Eye (tissue), 1 donor: ENCODE measurements around the gene CDC73.
"Not testable (repeated sequence)": the region's sequence is repeated elsewhere in the genome, so short reads cannot be mapped to it uniquely, and the experiment has no call there.

Source experiments
- DNase-seq: peaks from one replicate; pipeline ENCODE4 v3.0.0-alpha.2; 2015

The CDC73 gene

DNA sequence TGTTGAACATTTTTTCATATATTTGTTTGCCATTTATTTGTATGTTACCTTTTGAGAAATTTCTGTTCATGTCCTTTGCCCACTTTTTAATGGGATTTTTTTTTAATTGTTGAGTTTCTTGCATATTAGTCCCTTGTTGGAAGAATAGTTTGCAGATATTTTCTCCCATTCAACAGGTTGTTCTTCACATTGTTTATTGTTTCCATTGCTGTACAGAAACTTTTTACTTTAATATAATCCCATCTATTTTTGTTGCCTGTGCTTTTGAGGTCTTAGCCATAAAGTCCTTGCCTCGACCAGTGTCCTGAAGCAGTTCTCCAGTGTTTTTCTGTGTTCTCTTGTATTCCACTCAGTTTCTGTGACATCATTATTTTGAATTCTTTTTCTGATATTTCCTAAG, 118.8 kb downstream of the CDC73 start:
- DNase-seq, result no peak

DNA sequence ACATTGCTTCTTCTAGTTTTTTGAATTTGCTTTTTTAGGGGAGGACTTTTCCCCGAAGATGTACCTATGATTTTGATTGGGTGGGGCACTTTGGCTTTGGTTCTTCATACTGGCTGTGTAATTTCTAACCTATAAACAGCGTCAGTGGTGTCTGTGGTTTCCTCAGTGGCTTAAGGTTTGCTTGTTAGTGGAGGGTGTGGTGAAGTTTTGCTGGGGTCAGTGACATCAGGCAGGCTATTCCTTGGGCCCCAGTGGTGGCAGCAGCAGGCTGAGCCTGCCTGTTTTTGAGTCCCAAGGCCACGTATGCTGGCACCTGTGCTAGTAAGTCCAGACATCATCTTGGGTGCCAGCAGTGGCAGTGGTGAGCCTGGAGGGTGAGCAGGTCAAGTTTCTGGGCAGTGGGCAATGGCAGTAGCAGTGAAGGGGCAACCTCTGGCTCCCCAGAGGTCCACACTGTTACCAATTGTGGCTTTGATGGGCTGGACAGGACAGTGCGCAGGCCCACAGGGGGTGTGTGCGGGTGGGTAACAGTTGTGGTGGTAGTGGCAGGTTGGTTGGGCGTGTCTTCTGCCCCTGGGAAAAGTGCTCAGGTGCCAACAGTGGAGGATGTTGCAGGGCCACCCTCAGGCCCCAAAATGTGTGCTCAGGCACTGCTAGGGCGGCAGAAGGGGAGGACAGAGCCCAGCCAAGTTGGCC, 119.4 kb downstream of the CDC73 start:
- DNase-seq, result no peak

DNA sequence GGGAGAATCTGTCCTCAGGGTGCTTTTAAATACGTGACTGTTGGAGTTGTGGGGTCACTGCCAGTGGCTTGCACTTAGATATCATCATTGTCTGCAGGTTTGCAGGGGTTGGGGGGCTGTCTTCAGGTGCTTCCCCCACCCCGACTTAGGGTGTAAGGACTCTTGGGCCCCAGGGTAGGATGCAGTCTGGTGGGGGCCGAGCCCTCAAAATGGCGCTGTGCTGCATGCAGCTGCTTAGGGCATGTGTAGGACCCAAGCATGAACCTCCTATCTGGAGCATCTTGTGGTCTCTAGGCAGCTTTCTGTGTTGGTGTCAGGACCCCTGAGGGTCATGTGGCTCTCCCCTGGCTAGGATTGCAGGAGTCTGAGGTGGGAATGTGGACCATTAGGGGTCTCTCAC, 120.2 kb downstream of the CDC73 start:
- DNase-seq, result no peak

DNA sequence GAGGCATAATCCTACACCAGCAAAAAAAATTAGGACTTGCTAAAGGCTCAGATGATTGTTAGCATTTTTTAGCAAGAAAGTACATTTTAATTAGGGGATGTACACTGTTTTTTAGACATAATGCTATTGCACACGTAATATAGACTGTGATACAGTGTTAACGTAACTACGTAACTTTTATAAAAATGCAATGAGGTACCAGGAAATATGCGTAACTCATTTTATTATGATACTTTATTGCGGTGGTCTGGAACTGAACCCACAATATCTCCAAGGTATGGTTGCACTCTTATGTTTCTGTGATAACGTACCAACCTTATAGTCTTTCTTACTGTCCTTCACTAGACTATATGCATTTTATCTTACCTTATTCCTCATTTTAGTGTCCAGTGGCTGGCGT, 127.4 kb downstream of the CDC73 start:
- DNase-seq, result no peak

DNA sequence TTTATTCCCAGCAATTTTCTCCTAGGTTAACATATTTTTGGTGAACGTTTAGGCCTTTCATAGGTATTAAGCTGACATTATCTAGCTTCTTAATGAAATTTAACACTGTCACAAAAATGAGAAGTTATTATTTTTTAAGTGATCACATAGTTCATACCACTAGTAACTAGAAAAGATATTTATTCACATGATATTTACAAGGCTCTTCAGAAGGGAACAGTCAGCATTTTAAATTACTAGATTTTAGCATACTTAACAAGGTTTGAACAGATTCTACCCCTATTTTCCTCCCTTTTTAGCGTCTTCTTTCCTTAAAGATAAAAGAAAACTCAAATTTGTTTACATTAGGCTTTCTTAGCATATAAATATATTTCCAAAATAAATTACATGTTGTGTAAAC, 130.1 kb downstream of the CDC73 start:
- no peak for DNase-seq

DNA sequence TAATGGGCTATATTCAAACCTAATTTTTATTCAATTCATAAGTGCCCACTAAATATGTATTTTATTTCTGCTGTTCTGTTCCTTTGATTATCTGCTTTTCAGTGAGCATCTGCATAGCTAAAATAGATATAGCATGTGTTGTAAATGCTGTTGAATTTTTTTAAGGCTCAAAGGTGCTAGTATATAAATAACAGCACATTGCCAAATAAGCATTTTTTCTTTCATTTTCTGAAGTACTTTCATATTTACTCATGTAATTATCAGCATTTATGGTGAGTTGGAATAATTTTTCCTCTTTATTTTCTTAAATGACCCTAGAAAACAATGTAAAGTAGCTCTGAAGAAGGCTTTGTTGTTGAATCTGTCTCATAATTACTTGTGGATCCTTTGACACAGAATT, 134.2 kb downstream of the CDC73 start:
- no peak for DNase-seq

DNA sequence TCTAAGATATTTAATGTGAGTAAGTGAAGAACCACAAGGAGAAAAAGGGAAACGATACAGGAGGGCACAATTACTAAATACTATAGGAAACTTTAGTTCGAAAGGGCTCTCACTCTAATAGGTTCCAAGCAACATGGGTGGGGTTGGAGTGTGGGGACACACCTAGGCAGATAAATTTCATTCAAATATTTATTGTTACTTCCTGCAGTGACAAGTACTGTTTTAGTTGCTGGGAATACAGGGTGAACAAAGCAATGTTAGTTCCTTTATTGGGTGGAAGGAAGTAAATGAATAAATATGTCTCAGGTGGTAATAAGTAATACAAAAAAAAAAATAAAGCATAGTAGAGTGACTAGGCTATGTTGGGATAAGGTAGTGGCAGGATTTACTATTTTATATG, 137.8 kb downstream of the CDC73 start:
- no peak for DNase-seq

DNA sequence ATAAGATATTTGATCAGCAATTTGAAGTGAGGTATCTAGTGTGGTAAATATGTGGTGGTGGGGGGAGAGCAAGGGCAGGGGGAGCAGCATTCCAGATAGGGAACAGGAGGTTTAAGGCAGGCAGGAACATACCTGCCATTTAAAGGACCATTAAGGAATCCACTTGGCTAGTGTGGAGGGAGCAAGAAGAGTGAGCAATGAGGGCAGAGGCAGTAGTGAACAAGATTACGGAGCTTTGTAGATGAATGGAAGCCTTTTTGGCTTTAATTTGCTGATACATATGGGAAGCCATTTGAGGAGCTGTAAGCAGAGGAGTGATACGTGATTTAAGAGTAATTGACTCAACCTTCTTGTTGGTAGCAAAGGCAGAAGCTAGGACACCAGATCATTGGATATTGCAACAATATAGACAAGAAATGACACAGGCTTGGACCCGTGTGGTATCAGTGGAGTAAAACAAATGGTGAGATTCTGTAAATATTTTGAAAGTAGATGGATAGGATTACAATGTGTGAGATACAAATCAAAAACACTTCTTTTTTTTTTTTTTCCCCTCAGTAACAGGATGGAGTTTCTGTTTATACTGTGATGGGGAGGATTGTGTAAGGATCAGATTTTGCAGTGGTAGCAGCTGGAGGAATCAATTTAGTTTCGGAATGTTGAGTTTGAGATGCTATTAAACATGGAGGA, 138.4 kb downstream of the CDC73 start:
- no peak for DNase-seq

DNA sequence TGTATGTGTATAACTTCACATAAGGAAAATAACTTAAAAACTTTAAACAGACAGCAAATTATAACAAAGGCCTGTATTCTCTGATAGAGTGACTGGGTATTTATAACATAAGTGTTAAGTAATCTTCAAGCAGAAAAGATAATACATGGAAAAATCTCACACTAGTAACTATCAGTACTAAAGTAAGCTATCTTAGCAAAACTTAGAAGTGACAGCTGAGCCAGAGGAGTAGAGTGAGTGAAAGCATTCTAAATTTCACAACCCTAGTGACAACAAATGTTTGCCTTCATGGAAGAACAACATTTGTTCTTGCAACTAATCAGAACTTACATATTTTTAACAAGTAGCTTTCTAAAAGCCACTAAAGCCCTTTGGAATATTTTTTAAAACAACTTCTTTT, 139.1 kb downstream of the CDC73 start:
- no peak for DNase-seq

DNA sequence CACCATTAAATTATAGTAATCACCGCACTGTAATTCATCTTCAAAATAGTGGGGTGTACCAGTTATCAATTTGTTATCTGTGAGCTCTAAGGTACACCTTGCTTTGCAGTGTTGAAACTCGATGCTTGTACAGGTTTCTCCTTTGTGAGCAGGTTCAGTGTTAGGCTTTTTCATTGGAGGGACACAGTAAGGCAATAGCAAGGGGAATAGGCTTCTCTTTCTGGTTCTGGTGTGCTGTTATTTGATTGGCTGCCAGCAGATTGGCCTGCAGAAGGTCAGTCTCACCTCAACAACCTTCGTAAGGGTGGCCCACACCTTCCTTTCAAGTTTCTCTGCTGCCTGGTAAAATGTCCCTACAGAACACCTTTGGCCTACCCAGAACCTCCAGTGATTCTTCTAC, 140.8 kb downstream of the CDC73 start:
- no peak for DNase-seq

DNA sequence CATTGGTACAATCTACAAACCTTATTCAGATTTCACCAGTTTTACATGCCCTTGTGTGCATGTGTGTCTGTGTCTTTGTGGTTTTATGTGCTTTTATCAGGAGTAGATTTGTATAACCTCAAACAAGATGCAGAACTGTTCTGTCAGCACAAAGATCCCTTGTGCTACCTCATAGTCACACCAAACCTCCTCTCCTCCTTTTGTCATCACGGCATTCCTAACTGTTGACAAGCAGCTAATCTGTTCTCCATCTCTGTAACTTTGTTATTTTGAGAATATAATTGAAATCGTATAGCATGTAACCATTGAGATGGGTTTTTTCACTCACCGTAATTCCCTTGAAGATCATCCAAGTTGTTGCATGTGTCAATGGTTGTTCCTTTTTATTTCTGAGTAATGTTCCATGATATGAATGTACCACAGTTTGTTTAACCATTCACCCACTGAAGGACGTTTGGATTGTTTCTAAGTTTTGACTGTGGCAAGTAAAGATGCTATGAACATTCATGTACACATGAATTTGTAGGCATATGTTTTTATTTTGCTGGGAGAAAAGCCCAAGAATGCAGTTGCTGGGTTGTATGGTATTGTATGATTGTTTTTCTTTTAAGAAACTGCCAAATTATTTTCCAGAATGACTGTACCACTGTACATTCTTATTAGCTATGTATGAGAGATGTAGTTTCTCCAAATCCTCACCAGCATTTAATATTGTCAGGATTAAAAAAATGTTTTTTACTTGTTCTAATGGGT, 142.7 kb downstream of the CDC73 start:
- no peak for DNase-seq

DNA sequence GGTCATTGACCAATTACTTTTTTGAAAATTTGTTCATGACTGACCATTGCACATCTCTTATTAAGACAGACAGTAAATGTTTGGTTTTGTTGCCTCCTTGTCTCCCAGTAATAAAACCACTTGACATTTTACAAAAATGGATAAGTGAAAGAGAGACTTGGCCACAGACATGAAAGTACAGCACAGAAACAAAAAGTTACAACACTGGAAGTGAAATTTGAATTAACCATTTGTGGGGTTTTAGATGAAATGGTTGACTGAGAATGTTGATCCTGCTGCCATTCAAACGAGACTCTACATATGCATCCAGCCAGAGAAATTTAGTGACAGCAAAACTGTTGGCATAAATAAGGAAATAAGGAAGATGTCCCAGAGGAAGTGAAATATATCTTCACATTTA, 143.9 kb downstream of the CDC73 start:
- DNase-seq, result no peak

DNA sequence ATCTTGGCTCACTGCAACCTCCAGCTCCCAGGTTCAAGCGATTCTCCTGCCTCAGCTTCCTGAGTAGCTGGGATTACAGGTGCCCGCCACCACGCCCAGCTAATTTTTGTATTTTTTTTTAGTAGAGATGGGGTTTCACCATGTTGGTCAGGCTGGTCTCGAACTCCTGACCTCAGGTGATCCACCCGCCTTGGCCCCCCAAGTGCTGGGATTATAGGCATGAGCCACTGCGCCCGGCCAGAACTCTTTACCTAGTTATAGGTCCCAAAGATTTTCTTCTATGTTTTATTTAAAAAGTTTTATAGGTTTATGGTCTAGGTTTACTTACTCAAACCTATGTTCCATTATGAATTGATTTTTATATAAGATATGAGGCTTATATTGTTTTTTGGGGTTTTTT, 145.0 kb downstream of the CDC73 start:
- not testable (repeated sequence) for DNase-seq

DNA sequence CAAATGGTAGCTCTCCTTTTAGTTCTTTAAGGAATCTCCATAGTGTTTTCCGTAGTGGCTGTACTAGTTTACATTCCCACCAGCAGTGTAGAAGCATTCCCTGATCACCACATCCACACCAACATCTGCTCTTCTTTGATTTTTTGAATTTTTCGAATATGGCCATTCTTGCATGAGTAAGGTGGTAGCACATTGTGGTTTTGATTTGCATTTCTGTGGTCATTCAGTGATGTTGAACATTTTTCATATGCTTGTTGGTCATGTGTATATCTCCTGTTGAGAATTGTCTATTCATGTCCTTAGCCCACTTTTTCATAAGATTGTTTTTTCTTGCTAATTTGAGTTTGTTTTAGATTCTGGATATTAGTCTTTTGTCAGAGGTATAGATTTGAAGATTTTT, 149.2 kb downstream of the CDC73 start:
- no peak for DNase-seq

DNA sequence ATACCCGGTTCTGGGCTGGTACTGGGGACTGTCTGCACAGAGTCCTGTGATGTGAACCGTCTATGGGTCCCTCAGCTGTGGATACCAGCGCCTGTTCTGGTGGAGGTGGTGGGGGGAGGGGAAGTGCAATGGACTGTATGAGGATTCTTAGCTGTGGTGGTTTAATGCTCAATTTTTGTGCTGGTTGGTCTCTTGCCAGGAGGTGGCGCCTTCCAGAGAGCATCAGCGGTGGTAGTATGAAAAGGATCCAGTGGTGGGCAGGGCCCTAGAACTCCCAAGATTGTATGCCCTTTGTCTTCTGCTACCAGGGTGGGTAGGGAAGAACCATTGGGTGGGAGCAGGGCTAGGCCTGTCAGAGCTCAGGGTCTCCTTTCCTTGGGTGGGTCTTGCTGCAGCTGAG, 153.9 kb downstream of the CDC73 start:
- DNase-seq, result no peak

DNA sequence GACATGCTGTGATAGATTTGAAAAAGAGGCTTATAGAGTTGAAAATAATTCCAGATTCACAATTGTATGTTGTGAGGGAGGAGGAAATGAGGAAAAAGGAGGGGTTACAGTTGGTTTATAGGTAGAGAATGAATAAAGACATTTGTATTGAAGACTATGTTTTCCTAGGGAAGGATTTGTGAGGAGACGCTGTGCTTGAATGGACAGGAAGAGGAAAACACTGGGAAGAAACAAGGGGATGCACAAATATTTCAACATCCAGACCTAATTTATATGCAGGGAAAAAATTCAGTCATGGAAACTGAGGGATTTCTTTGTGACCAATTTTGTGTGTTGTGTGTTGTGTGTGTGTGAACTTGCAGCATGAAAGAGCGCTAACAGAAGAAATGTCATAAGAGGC, 157.1 kb downstream of the CDC73 start:
- no peak for DNase-seq

DNA sequence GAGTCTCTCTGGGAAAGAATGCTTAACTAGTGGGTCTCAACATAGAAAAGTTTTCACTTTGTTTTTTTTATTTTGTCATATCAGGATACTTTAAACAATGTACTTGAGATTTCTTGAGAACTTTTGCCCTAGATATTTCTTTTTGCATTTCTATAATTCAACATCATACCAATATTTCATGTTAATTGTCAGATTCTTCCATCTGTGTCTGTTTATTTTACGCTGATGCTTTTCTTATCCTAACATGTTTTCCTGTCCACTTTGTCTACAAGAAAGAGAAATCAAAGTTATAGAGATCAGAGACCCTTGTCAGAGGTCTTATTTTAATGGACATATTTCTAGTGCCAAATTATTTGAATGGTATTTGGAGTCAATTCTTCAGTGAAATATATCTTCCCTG, 160.1 kb downstream of the CDC73 start:
- DNase-seq, result no peak

DNA sequence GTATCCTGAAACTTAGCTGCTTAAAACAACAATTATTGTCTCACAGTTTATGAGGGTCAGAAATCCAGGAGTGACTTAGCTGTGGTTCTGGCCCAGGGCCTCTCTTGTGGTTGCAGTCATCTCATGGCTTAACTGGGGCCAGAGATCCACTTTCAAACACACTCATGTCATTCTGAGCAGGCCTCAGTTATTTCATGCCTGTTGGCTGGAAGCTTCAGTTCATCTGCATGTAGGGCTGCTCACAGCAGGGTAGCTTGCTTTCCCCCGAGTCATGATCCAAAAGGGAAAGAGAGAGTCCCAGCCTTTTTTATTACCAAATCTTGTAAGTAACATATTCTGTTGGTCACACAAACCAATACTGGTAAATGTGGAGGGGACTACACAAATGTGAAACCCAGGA, 161.2 kb downstream of the CDC73 start:
- DNase-seq, result no peak

DNA sequence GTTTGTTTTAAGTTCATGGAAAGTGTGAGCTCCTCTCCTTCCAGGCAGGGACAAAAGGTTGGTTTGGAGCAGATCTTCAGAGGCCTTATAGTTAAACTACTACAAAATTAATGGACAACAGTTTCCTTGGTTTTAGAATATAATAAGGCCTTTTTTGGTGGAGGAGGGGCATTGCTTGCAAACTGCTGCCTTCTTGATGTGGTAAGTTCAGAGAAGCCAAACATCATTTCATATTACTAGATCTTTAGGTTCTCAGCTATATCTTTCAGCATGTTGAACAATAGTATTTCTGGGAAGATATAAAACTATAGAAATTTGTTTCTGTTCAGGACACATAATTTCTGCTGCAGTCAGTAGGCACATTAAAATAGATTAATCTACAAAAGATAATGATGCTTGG, 162.4 kb downstream of the CDC73 start:
- DNase-seq, result no peak

DNA sequence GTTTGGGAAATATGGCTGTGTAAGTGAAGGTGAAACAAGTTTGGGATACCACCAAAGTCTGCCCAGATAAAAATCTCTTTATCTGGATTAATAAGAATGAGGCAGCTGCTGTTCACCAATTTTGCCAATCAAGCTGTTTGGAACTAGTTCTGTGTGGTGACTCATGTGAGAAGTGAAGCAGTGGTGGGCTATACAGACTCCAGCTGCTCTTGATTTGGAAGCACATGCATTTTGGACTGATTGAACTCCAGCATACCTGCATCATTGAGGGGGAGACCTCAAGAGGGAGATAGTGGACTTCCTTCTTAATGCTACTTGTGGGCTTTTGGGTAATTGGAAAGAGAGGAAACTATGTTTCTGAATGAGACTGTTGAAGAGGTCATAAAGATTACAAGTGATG, 163.8 kb downstream of the CDC73 start:
- DNase-seq, result no peak

DNA sequence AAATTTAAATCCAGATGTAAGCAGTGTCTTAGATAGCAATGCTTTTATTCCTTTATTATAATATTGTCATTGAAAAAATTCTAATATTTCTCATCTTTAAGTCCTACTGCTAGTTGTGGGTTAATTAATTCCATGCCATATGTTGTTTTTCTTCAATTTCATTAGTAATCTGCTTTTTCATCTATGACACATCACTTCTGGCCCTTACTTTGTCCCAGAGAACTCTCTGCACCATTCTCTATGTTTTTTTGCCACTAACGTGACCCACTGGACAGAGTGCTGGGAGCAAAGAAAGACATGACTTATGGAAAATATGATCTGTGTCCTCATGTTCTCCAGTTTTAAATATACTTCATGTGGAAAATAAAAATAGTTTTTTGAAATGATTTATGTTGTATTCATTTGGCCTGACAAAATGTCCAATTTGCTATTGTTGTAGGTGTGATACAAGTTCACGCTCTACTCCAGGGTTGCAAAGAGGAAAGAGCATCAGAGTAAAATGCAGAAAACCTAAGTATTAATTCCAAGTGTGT, 166.8 kb downstream of the CDC73 start:
- not testable (repeated sequence) for DNase-seq

DNA sequence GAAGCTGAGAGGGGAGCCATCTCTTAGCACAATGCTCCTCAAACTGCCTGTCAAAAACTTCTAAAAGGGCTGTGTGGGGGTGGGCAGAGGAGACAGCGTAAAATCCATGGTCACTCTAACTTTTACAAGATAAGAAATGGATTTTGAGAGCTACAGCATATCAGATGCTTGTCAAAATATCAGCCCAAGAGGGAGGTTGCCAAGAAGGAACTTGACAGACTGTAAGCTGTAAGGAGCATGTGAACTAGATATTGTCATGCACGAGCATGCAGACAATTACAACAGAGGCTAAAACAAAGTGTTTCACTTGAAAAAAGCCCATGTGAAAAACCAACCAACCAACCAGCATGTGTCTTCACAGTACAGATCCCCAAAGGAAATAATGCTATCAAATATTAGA, 171.9 kb downstream of the CDC73 start:
- DNase-seq, result no peak

DNA sequence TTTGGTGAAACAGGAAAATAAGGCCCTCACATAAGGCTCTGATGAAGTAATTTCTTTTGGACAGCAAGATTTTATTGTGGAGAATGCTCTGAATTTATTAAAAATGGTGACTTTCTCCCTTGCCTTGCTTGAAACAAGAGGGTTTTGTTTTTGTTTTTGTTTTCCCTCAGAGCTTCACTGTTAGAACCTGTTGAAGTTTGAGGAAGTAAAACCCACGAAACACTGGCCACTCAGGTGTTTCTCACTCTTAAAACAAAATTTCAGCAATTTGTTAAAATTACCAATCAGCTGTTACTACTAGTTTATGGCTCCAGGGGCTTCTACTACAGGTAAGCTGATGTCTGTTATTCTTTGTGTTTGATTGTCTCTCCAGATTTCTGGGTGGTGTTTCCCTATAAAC, 177.2 kb downstream of the CDC73 start:
- no peak for DNase-seq

DNA sequence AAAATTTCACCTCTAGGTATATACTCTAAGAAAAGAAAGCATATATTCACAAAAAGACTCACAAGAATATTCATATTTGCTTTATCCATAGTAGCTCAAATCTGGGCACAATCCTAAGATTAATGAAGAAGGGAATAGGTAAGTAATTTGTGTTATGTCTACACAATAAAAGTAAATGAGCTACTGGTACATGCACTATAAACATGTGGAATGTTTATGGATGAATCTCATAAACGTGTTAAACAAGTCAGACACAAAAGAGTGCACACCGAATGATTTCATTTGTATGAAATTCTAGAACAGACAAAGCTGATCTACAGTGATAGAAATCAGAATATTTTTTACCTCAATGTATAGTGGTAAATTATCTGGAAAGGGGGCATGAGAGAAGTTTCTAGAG, 179.9 kb downstream of the CDC73 start:
- no peak for DNase-seq
